Muscle of arm (tissue), 12 donors: Measurements from ENCODE around the gene CSNK1A1L. TPM values are rescaled to one million over a fixed set of nuclear protein-coding genes. Genes with fewer than 3 reads are reported as not detected.
"Not testable (repeated sequence)": the region's sequence is repeated elsewhere in the genome, so short reads cannot be mapped to it uniquely, and the experiment has no call there.

Source experiments
- DNase-seq: peaks from one replicate; pipeline ENCODE4 v3.0.0-alpha.2; 2013
- polyA plus RNA-seq, 12 donors: library from polyadenylated mRNA; unstranded; fragments of 120-200 nt; gene quantifications; one replicate each; pipeline ENCODE4 v1.2.1, GENCODE V29; 2013; ENCODE audit not compliant: insufficient read length in 12 of 12

CSNK1A1L gene
- polyA plus RNA-seq, 12 donors = 0.08 to 0.18 (median 0.12) TPM; not detected in 3

GRCh38 chr13:37059848-37060192, 45.6 kb downstream of the CSNK1A1L start:
- DNase-seq = no peak

- DNase-seq = peak; percentile 93
Measured at GRCh38 chr13:37058910-37059847, 46.3 kb downstream of the CSNK1A1L start, which contains the start of gene SUPT20H. Gene SUPT20H, minus strand, starts transcription at chr13:37059688. Its CDS starts 8,198 bp downstream, at chr13:37051490.

- DNase-seq = not testable (repeated sequence)
Measured at GRCh38 chr13:37056228-37056627, 49.2 kb downstream of the CSNK1A1L start.

Other genes with a start within 250 kb of the CSNK1A1L start
- gene SMAD9, start 185.4 kb downstream of the CSNK1A1L start, polyA plus RNA-seq = 10 to 100 TPM in 11 of 12 donors, not detected in 1; 12.9 to 21.0 (median 18.5) TPM
- gene ALG5, start 106.3 kb downstream of the CSNK1A1L start, polyA plus RNA-seq = 10 to 100 TPM in 11 of 12 donors, not detected in 1; 18.7 to 26.6 (median 22.7) TPM
- 10 to 100 TPM in 11 of 12 donors, not detected in 1; 33.1 to 62.4 (median 46.9) TPM for gene EXOSC8, start 104.9 kb downstream of the CSNK1A1L start, polyA plus RNA-seq
- 10 to 100 TPM in 11 of 12 donors, not detected in 1; 46.6 to 86.8 (median 67.3) TPM for gene SUPT20H, start 46.0 kb downstream of the CSNK1A1L start, polyA plus RNA-seq